BJ (cell line): ENCODE data around the gene SOX9. TPM values are rescaled to one million over a fixed set of nuclear protein-coding genes. Genes with fewer than 3 reads are reported as not detected.

Experiments
- CTCF ChIA-PET: fragments of 350-600 bp; formaldehyde crosslinking; extraction: SDS; loops from one replicate; lab custom pipeline; 2021; ENCODE audit warnings: antibody characterized with exemption, inconsistent platforms; lab: Yijun Ruan, JAX
- POLR2A ChIA-PET: fragments of 300-600 bp; sonication (Branson Sonifier 250); formaldehyde crosslinking; extraction: SDS; loops from one replicate; lab custom pipeline; 2021; ENCODE audit warnings: antibody characterized with exemption; lab: Charles Lee
- DNase-seq: peaks from one replicate; pipeline ENCODE4 v3.0.0-alpha.2; 2011; ENCODE audit warnings: low read depth
- H3K27me3 ChIP-seq: 2 replicates; pipeline ENCODE4 v1.6.0; 2011; ENCODE audit warnings: low read length; ENCODE audit not compliant: control insufficient read depth, insufficient read depth
- H3K36me3 ChIP-seq: 2 replicates; pipeline ENCODE4 v1.5.1; 2011; ENCODE audit warnings: low read length; ENCODE audit not compliant: control insufficient read depth, insufficient read depth
- H3K4me3 ChIP-seq: 2 replicates; pipeline ENCODE4 v1.5.1; 2011; ENCODE audit warnings: low read depth, mild to moderate bottlenecking, control low read depth, low read length
- CTCF ChIP-seq: IDR thresholded peaks from 2 replicates; pipeline ENCODE4 v1.5.1; 2011; ENCODE audit warnings: low read depth, mild to moderate bottlenecking, control low read depth, inconsistent platforms, low read length, moderate library complexity; ENCODE audit not compliant: insufficient read depth
- polyA plus RNA-seq: library from polyadenylated mRNA; depleted of rRNA; stranded (reverse); fragments of >200 nt; gene quantifications from 2 replicates; pipeline ENCODE4 v1.2.3, GENCODE V29; 2011

SOX9 gene
- polyA plus RNA-seq, 1 experiment: 0.54 TPM

GRCh38 chr17:72101526-72101925, 19.3 kb upstream of the SOX9 start:
- Histone ChIP-seq H3K27me3 (no peaks in the 10 kb centered on the region; the same call in 1 of the 2 replicates), H3K36me3 (no peaks in the 10 kb centered on the region), H3K4me3 (no peak overlapping the region)
- ChIA-PET CTCF (interaction anchor here (0.6 to 1.2 kb wide), 2 partner anchors 13 to 619 kb away, joined by 3 to 4 read pairs; no protein-coding TSS in a partner anchor), POLR2A (no interaction called here)
- no peak for DNase-seq
- TF ChIP-seq CTCF: no peak

GRCh38 chr17:72102366-72102765, 18.5 kb upstream of the SOX9 start:
- DNase-seq: no peak
- Histone ChIP-seq H3K36me3 (no peaks in the 10 kb centered on the region), H3K4me3 (no peak overlapping the region), H3K27me3 (peaks cover 2% of the 10 kb centered on the region)
- ChIA-PET CTCF (no interaction called here), POLR2A (no interaction called here)
- no peak for TF ChIP-seq CTCF

- DNase-seq: no peak
- CTCF ChIA-PET: interaction anchor here (0.9 kb wide), 1 partner anchor 8 kb away, joined by 4 read pairs; no protein-coding TSS in a partner anchor
- no peak for TF ChIP-seq CTCF
- no peak overlapping the region for H3K4me3 ChIP-seq
- H3K36me3 ChIP-seq: no peaks in the 10 kb centered on the region
- POLR2A ChIA-PET: no interaction called here
- H3K27me3 ChIP-seq: peaks cover 5% of the 10 kb centered on the region
Measured at GRCh38 chr17:72104164-72104862, 16.5 kb upstream of the SOX9 start.

- peaks cover 5% of the 10 kb centered on the region for H3K27me3 ChIP-seq
- no peak for DNase-seq
- ChIA-PET POLR2A (no interaction called here), CTCF (interaction anchor here (0.9 kb wide), 1 partner anchor 9 kb away, joined by 4 read pairs; no protein-coding TSS in a partner anchor)
- no peak overlapping the region for H3K4me3 ChIP-seq
- no peaks in the 10 kb centered on the region for H3K36me3 ChIP-seq
- TF ChIP-seq CTCF: no peak
Measured at GRCh38 chr17:72104863-72105234, 16.0 kb upstream of the SOX9 start.

GRCh38 chr17:72107100-72107499, 13.7 kb upstream of the SOX9 start:
- no peak for DNase-seq
- peaks cover 5% of the 10 kb centered on the region for H3K27me3 ChIP-seq
- no peak for TF ChIP-seq CTCF
- H3K4me3 ChIP-seq: no peak overlapping the region
- CTCF ChIA-PET: no interaction called here
- no peaks in the 10 kb centered on the region for H3K36me3 ChIP-seq
- POLR2A ChIA-PET: no interaction called here
